WTC11 (cell line): ENCODE results near the gene OGFOD3. TPM values are rescaled to one million over a fixed set of nuclear protein-coding genes. Genes with fewer than 3 reads are reported as not detected.

Source experiments
- ATAC-seq: fragments of 200-7000 bp; cut with Tn5 transposase; 2 replicates; pipeline ENCODE4 v1.10.0; 2021; ENCODE audit warnings: mild to moderate bottlenecking, moderate library complexity
- CTCF ChIA-PET: fragments of 300-600 bp; sonication (Branson Sonifier 250); formaldehyde crosslinking; loops from one replicate; lab custom pipeline; 2021; ENCODE audit warnings: antibody characterized with exemption; lab: Charles Lee
- POLR2A ChIA-PET: fragments of 350-600 bp; sonication (Branson Sonifier 250); formaldehyde crosslinking; loops from one replicate; lab custom pipeline; 2021; ENCODE audit warnings: antibody characterized with exemption; lab: Charles Lee
- DNase-seq: peaks from one replicate; pipeline ENCODE4 v3.0.0; 2021; ENCODE audit warnings: low spot score
- H3K27ac Mint-ChIP-seq: 2 replicates; pipeline ENCODE4 v1.8.0; 2021; ENCODE audit warnings: mixed read lengths
- H3K27me3 Mint-ChIP-seq: 2 replicates; pipeline ENCODE4 v1.8.0; 2021; ENCODE audit warnings: low read depth, mild to moderate bottlenecking, moderate library complexity, mixed read lengths
- H3K36me3 Mint-ChIP-seq: 2 replicates; pipeline ENCODE4 v1.8.0; 2021; ENCODE audit warnings: mixed read lengths
- H3K4me1 Mint-ChIP-seq: 2 replicates; pipeline ENCODE4 v1.8.0; 2022; ENCODE audit warnings: mixed read lengths
- H3K4me3 Mint-ChIP-seq: 2 replicates; pipeline ENCODE4 v1.8.0; 2021; ENCODE audit warnings: mild to moderate bottlenecking, moderate library complexity, mixed read lengths
- H3K9me3 Mint-ChIP-seq: 2 replicates; pipeline ENCODE4 v1.8.0; 2021; ENCODE audit warnings: mixed read lengths
- AR ChIP-seq: fragments of 250-450 bp; sonication (Bioruptor Pico); IDR thresholded peaks from 2 replicates; pipeline ENCODE4 v1.9.0; 2021; ENCODE audit warnings: mild to moderate bottlenecking
- ATF1 ChIP-seq: sonication (generic); formaldehyde crosslinking; IDR thresholded peaks from 2 replicates; pipeline ENCODE4 v1.8.1; 2023; ENCODE audit warnings: mild to moderate bottlenecking, moderate library complexity, missing genetic modification reagents
- ATF2 ChIP-seq: sonication (generic); formaldehyde crosslinking; IDR thresholded peaks from 2 replicates; pipeline ENCODE4 v1.8.1; 2022; ENCODE audit warnings: low read depth, missing genetic modification reagents, borderline replicate concordance
- ERG ChIP-seq: fragments of 250-450 bp; sonication (Bioruptor Pico); IDR thresholded peaks from 2 replicates; pipeline ENCODE4 v1.8.0; 2021; ENCODE audit warnings: mild to moderate bottlenecking
- GTF2I ChIP-seq: fragments of 250-450 bp; sonication (Bioruptor Pico); conservative IDR thresholded peaks from 2 replicates; pipeline ENCODE4 v1.4.0; 2021; ENCODE audit warnings: mild to moderate bottlenecking
- HMGXB4 ChIP-seq: sonication (generic); formaldehyde crosslinking; IDR thresholded peaks from 2 replicates; pipeline ENCODE4 v1.8.1; 2023; ENCODE audit warnings: mild to moderate bottlenecking, moderate library complexity, missing genetic modification reagents
- IRF1 ChIP-seq: sonication (generic); formaldehyde crosslinking; IDR thresholded peaks from 2 replicates; pipeline ENCODE4 v1.8.0; 2023; ENCODE audit warnings: missing genetic modification reagents
- IRF2 ChIP-seq: sonication (generic); formaldehyde crosslinking; IDR thresholded peaks from 2 replicates; pipeline ENCODE4 v1.8.0; 2022; ENCODE audit warnings: low read depth, missing genetic modification reagents, borderline replicate concordance
- MYBL2 ChIP-seq: sonication (generic); formaldehyde crosslinking; IDR thresholded peaks from 2 replicates; pipeline ENCODE4 v1.8.1; 2023; ENCODE audit warnings: mild to moderate bottlenecking, moderate library complexity, missing genetic modification reagents
- NFATC4 ChIP-seq: fragments of 250-450 bp; sonication (Bioruptor Pico); IDR thresholded peaks from 2 replicates; pipeline ENCODE4 v1.9.0; 2021; ENCODE audit warnings: mild to moderate bottlenecking
- NR1H2 ChIP-seq: sonication (generic); formaldehyde crosslinking; IDR thresholded peaks from 2 replicates; pipeline ENCODE4 v1.9.0; 2021; ENCODE audit warnings: mild to moderate bottlenecking, moderate library complexity, missing genetic modification reagents
- NR2C2 ChIP-seq: sonication (generic); formaldehyde crosslinking; IDR thresholded peaks from 2 replicates; pipeline ENCODE4 v1.8.0; 2022; ENCODE audit warnings: mild to moderate bottlenecking, missing genetic modification reagents
- PREB ChIP-seq: sonication (generic); formaldehyde crosslinking; IDR thresholded peaks from 2 replicates; pipeline ENCODE4 v1.8.1; 2022; ENCODE audit warnings: mild to moderate bottlenecking, missing genetic modification reagents, moderate library complexity, borderline replicate concordance
- RORB ChIP-seq: fragments of 250-450 bp; sonication (Bioruptor Pico); IDR thresholded peaks from 2 replicates; pipeline ENCODE4 v1.9.0; 2021; ENCODE audit warnings: mild to moderate bottlenecking
- ZBTB21 ChIP-seq: sonication (generic); formaldehyde crosslinking; IDR thresholded peaks from 2 replicates; pipeline ENCODE4 v1.8.1; 2023; ENCODE audit warnings: mild to moderate bottlenecking, missing genetic modification reagents, borderline replicate concordance
- ZMAT4 ChIP-seq: fragments of 250-450 bp; sonication (Bioruptor Pico); IDR thresholded peaks from 2 replicates; pipeline ENCODE4 v1.9.0; 2021; ENCODE audit warnings: mild to moderate bottlenecking
- ZNF317 ChIP-seq: sonication (generic); formaldehyde crosslinking; IDR thresholded peaks from 2 replicates; pipeline ENCODE4 v1.8.1; 2023; ENCODE audit warnings: low read depth, mild to moderate bottlenecking, moderate library complexity, missing genetic modification reagents, borderline replicate concordance
- ZNF396 ChIP-seq: fragments of 250-450 bp; sonication (Bioruptor Pico); IDR thresholded peaks from 2 replicates; pipeline ENCODE4 v1.8.0; 2021; ENCODE audit warnings: mild to moderate bottlenecking, moderate library complexity, borderline replicate concordance
- ZNF512 ChIP-seq: sonication (generic); formaldehyde crosslinking; IDR thresholded peaks from 2 replicates; pipeline ENCODE4 v1.8.1; 2022; ENCODE audit warnings: missing genetic modification reagents, borderline replicate concordance
- ZNF671 ChIP-seq: fragments of 250-450 bp; sonication (Bioruptor Pico); IDR thresholded peaks from 2 replicates; pipeline ENCODE4 v1.8.0; 2021; ENCODE audit warnings: mild to moderate bottlenecking
- ZSCAN18 ChIP-seq: fragments of 250-450 bp; sonication (Bioruptor Pico); IDR thresholded peaks from 2 replicates; pipeline ENCODE4 v2.1.2; 2022; ENCODE audit warnings: mild to moderate bottlenecking, moderate library complexity
- total RNA-seq: library from RNA; stranded (reverse); gene quantifications from 3 replicates; pipeline ENCODE4 v1.2.3, GENCODE V29; 2021

The OGFOD3 gene
- total RNA-seq, 1 experiment from 2014 or later, result 20.4 TPM

- Mint-ChIP-seq H3K4me1 (peaks cover 7% of the 10 kb centered on the region), H3K9me3 (no peaks in the 10 kb centered on the region), H3K36me3 (peaks cover 2% of the 10 kb centered on the region; the same call in 1 of the 2 replicates), H3K4me3 (no peak overlapping the region), H3K27ac (no peak overlapping the region), H3K27me3 (no peaks in the 10 kb centered on the region)
- ChIA-PET POLR2A (no interaction called here), CTCF (interaction anchor here (0.6 to 1.5 kb wide), 5 partner anchors 15 to 54 kb away, joined by 3 to 5 read pairs (median 3); no protein-coding TSS in a partner anchor)
- ATAC-seq (no peak), DNase-seq (no peak)
- TF ChIP-seq ERG (no peak), NR2C2 (CRISPR knock-in tag) (no peak), ZNF671 (CRISPR knock-in tag) (no peak), IRF2 (CRISPR knock-in tag) (no peak), NFATC4 (no peak), PREB (CRISPR knock-in tag) (no peak), RORB (no peak), ZBTB21 (CRISPR knock-in tag) (no peak), ATF1 (CRISPR knock-in tag) (no peak)
These were observed 8.2 kb downstream of the OGFOD3 start for GRCh38 chr17:82410014-82410716.

GRCh38 chr17:82408938-82409318, 9.5 kb downstream of the OGFOD3 start:
- Mint-ChIP-seq H3K4me3 (no peak overlapping the region), H3K9me3 (no peaks in the 10 kb centered on the region), H3K27ac (peak overlapping the region; percentile 68; the same call in 1 of the 2 replicates), H3K4me1 (no peaks in the 10 kb centered on the region), H3K27me3 (no peaks in the 10 kb centered on the region), H3K36me3 (peaks cover 2% of the 10 kb centered on the region; the same call in 1 of the 2 replicates)
- POLR2A ChIA-PET, result interaction anchor here (0.6 kb wide), 1 partner anchor 74 kb away, joined by 12 read pairs; no protein-coding TSS in a partner anchor
- DNase-seq (no peak), ATAC-seq (no peak)
- CTCF ChIA-PET, result interaction anchor here (0.6 to 1.5 kb wide), 3 partner anchors 16 to 56 kb away, joined by 3 to 5 read pairs (median 3); no protein-coding TSS in a partner anchor
- no peak for TF ChIP-seq ZNF512 (CRISPR knock-in tag)
- TF ChIP-seq ZMAT4, result no peak
- no peak for TF ChIP-seq ZNF317 (CRISPR knock-in tag)
- TF ChIP-seq ZSCAN18 (CRISPR knock-in tag), result no peak
- TF ChIP-seq AR (CRISPR knock-in tag), result no peak
- TF ChIP-seq ZNF671 (CRISPR knock-in tag), result no peak
- TF ChIP-seq RORB, result no peak
- TF ChIP-seq NR1H2 (CRISPR knock-in tag), result no peak
- no peak for TF ChIP-seq ZNF396 (CRISPR knock-in tag)
- TF ChIP-seq IRF1 (CRISPR knock-in tag), result no peak
- no peak for TF ChIP-seq ATF2 (CRISPR knock-in tag)
- no peak for TF ChIP-seq GTF2I (CRISPR knock-in tag)
- no peak for TF ChIP-seq MYBL2
- TF ChIP-seq HMGXB4 (CRISPR knock-in tag), result no peak
